Parathyroid adenoma (tissue), 2 donors: ENCODE measurements around the gene WFDC12.
"Not testable (repeated sequence)": the region's sequence is repeated elsewhere in the genome, so short reads cannot be mapped to it uniquely, and the experiment has no call there.

Source experiments
- H2AFZ ChIP-seq: fragments of 300-600 bp; sonication (generic); one replicate; pipeline ENCODE4 v1.7.0; 2017; ENCODE audit warnings: antibody characterized with exemption, mild to moderate bottlenecking
- H3K27ac ChIP-seq: fragments of 300-600 bp; sonication (generic); one replicate; pipeline ENCODE4 v1.7.0; 2017
- H3K27me3 ChIP-seq: fragments of 300-600 bp; sonication (generic); one replicate; pipeline ENCODE4 v1.7.0; 2017; ENCODE audit warnings: low read length; ENCODE audit not compliant: control insufficient read depth, insufficient read depth
- H3K36me3 ChIP-seq: fragments of 300-600 bp; sonication (generic); one replicate; pipeline ENCODE4 v1.7.0; 2017; ENCODE audit warnings: low read length; ENCODE audit not compliant: control insufficient read depth, insufficient read depth
- H3K4me1 ChIP-seq: fragments of 300-600 bp; sonication (generic); one replicate; pipeline ENCODE4 v1.7.0; 2017; ENCODE audit warnings: control low read depth
- H3K4me2 ChIP-seq: fragments of 300-600 bp; sonication (generic); one replicate; pipeline ENCODE4 v1.7.0; 2017; ENCODE audit warnings: low read length
- H3K4me3 ChIP-seq: fragments of 300-600 bp; sonication (generic); one replicate; pipeline ENCODE4 v1.7.0; 2017; ENCODE audit warnings: low read depth, low read length
- H3K79me2 ChIP-seq: fragments of 300-600 bp; sonication (generic); one replicate; pipeline ENCODE4 v1.7.0; 2017; ENCODE audit warnings: control low read depth
- H3K9ac ChIP-seq: fragments of 300-600 bp; sonication (generic); one replicate; pipeline ENCODE4 v1.7.0; 2017; ENCODE audit warnings: mild to moderate bottlenecking
- H3K9me3 ChIP-seq: fragments of 300-600 bp; sonication (generic); one replicate; pipeline ENCODE4 v1.7.0; 2017; ENCODE audit warnings: low read length; ENCODE audit not compliant: control insufficient read depth
- CTCF ChIP-seq: fragments of 300-600 bp; sonication (generic); IDR thresholded peaks from one replicate; pipeline ENCODE4 v1.7.0; 2017; ENCODE audit warnings: antibody characterized with exemption, mild to moderate bottlenecking
- donor health status: primary hyperparathyroidism.

WFDC12 gene

GRCh38 chr20:45157962-45158361 lies 33.7 kb upstream of the WFDC12 start:
- H3K9ac ChIP-seq: no peak overlapping the region
- no peak overlapping the region for H3K27ac ChIP-seq
- no peak overlapping the region for H3K4me3 ChIP-seq

GRCh38 chr20:45156713-45157112 lies 32.4 kb upstream of the WFDC12 start:
- Histone ChIP-seq H3K4me3 (no peak overlapping the region), H3K4me2 (no peak overlapping the region), H2AFZ (no peak overlapping the region), H3K27me3 (no peaks in the 10 kb centered on the region), H3K4me1 (no peaks in the 10 kb centered on the region), H3K9me3 (peaks cover 2% of the 10 kb centered on the region), H3K36me3 (no peaks in the 10 kb centered on the region), H3K9ac (no peak overlapping the region), H3K27ac (no peak overlapping the region), H3K79me2 (no peaks in the 10 kb centered on the region)
- TF ChIP-seq CTCF: no peak

More at GRCh38 chr20:45157962-45158361, 33.7 kb upstream of the WFDC12 start:
- peaks cover 2% of the 10 kb centered on the region for H3K9me3 ChIP-seq
- no peaks in the 10 kb centered on the region for H3K36me3 ChIP-seq
- H3K27me3 ChIP-seq: no peaks in the 10 kb centered on the region
- no peaks in the 10 kb centered on the region for H3K4me1 ChIP-seq
- no peak overlapping the region for H3K4me2 ChIP-seq
- no peak for TF ChIP-seq CTCF
- H3K79me2 ChIP-seq: no peaks in the 10 kb centered on the region
- no peak overlapping the region for H2AFZ ChIP-seq

GRCh38 chr20:45154794-45155193 lies 30.5 kb upstream of the WFDC12 start:
- not testable (repeated sequence) for H3K4me3 ChIP-seq, H3K4me2 ChIP-seq, H3K79me2 ChIP-seq, H3K27ac ChIP-seq, H3K4me1 ChIP-seq, H3K27me3 ChIP-seq, H3K9me3 ChIP-seq, H3K36me3 ChIP-seq, H2AFZ ChIP-seq, H3K9ac ChIP-seq

GRCh38 chr20:45154183-45154582 lies 29.9 kb upstream of the WFDC12 start:
- Histone ChIP-seq H3K4me2 (no peak overlapping the region), H3K79me2 (no peaks in the 10 kb centered on the region), H3K36me3 (no peaks in the 10 kb centered on the region), H3K9me3 (no peaks in the 10 kb centered on the region), H2AFZ (no peak overlapping the region), H3K27ac (no peak overlapping the region), H3K9ac (no peak overlapping the region), H3K27me3 (no peaks in the 10 kb centered on the region), H3K4me3 (no peak overlapping the region), H3K4me1 (no peaks in the 10 kb centered on the region)
- no peak for TF ChIP-seq CTCF

- Histone ChIP-seq H2AFZ (no peak overlapping the region), H3K9me3 (no peaks in the 10 kb centered on the region), H3K4me1 (no peaks in the 10 kb centered on the region), H3K27ac (no peak overlapping the region), H3K27me3 (no peaks in the 10 kb centered on the region), H3K9ac (no peak overlapping the region), H3K79me2 (no peaks in the 10 kb centered on the region), H3K4me3 (no peak overlapping the region), H3K4me2 (no peak overlapping the region), H3K36me3 (no peaks in the 10 kb centered on the region)
- no peak for TF ChIP-seq CTCF
These were observed 29.5 kb upstream of the WFDC12 start for GRCh38 chr20:45153752-45154151.
